Chondrocyte (in vitro differentiated cells): ENCODE data around the gene CELF3. TPM values are rescaled to one million over a fixed set of nuclear protein-coding genes. Genes with fewer than 3 reads are reported as not detected.

ENCODE experiments used
- DNase-seq: peaks from one replicate; pipeline ENCODE4 v3.0.0; 2021; ENCODE audit warnings: mixed read lengths, low spot score
- H3K27ac Mint-ChIP-seq: one replicate; pipeline ENCODE4 v1.8.0; 2021; ENCODE audit warnings: mild to moderate bottlenecking, moderate library complexity, mixed read lengths; ENCODE audit not compliant: unreplicated experiment
- H3K27me3 Mint-ChIP-seq: 2 replicates; pipeline ENCODE4 v1.8.0; 2021; ENCODE audit warnings: low read depth, mixed read lengths
- H3K36me3 Mint-ChIP-seq: 2 replicates; pipeline ENCODE4 v1.8.0; 2021; ENCODE audit warnings: low read depth, mixed read lengths
- H3K4me1 Mint-ChIP-seq: 2 replicates; pipeline ENCODE4 v1.8.0; 2021; ENCODE audit warnings: low read depth, mild to moderate bottlenecking, mixed read lengths
- H3K4me3 Mint-ChIP-seq: one replicate; pipeline ENCODE4 v1.8.0; 2021; ENCODE audit warnings: mild to moderate bottlenecking, moderate library complexity, mixed read lengths; ENCODE audit not compliant: unreplicated experiment
- H3K9me3 Mint-ChIP-seq: 2 replicates; pipeline ENCODE4 v1.8.0; 2021; ENCODE audit warnings: low read depth, mixed read lengths
- total RNA-seq: library from RNA; stranded (reverse); gene quantifications from 3 replicates; pipeline ENCODE4 v1.2.1, GENCODE V29; 2021
- TF ChIP-seq, protein P1 (sequence below): fragments of 200-600 bp; sonication (generic); IDR thresholded peaks from 2 replicates; pipeline ENCODE4 v1.5.0; 2021; ENCODE audit warnings: antibody characterized with exemption, mild to moderate bottlenecking, moderate library complexity

Gene CELF3
- total RNA-seq, 1 donor from 2014 or later, result not detected

DNA sequence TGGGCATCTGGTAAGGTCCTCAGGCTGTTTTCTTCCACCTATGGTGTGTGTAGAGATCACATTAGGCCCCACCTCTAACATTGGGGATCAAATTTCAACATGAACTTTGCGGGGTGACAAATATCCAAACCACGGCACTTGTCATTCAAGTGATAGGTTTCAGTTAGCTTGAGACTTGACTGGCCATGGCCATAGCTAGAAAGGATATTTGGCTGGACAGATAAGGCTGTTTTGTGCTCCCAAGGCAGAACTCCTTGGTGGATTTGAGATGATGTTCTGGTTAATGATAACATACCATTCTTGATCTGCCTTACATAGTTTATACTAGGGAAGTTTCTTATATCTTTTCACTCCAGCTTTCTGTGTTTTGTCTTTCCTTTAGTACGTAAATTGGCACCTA is 48.5 kb downstream of the CELF3 start:
- no peaks in the 10 kb centered on the region for H3K27me3 Mint-ChIP-seq
- no peak overlapping the region for H3K27ac Mint-ChIP-seq
- H3K4me1 Mint-ChIP-seq, result peaks cover 25% of the 10 kb centered on the region
- TF ChIP-seq, protein P1, sequence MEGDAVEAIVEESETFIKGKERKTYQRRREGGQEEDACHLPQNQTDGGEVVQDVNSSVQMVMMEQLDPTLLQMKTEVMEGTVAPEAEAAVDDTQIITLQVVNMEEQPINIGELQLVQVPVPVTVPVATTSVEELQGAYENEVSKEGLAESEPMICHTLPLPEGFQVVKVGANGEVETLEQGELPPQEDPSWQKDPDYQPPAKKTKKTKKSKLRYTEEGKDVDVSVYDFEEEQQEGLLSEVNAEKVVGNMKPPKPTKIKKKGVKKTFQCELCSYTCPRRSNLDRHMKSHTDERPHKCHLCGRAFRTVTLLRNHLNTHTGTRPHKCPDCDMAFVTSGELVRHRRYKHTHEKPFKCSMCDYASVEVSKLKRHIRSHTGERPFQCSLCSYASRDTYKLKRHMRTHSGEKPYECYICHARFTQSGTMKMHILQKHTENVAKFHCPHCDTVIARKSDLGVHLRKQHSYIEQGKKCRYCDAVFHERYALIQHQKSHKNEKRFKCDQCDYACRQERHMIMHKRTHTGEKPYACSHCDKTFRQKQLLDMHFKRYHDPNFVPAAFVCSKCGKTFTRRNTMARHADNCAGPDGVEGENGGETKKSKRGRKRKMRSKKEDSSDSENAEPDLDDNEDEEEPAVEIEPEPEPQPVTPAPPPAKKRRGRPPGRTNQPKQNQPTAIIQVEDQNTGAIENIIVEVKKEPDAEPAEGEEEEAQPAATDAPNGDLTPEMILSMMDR, result no peak
- H3K9me3 Mint-ChIP-seq, result peaks cover 16% of the 10 kb centered on the region
- H3K4me3 Mint-ChIP-seq, result no peak overlapping the region
- no peak for DNase-seq
- peaks cover 31% of the 10 kb centered on the region for H3K36me3 Mint-ChIP-seq

DNA sequence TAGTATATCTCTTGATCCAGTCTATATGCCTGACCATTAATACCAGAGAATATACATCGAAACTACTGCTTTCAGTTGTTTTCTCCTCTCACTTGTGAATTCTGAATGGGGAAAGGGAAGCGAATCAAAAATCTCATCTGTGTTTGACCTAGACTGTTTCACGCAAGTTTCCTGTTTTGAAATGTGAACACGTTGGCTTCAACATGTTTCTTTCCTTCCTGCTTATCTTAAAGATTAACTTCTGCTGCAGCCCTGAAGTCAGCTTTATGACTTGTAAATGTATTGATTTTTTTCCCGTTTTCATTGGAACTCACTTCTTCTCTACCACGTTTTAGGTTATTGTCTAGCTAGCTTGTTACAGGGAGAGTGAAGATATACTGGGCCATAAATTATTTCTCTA is 54.9 kb downstream of the CELF3 start:
- no peaks in the 10 kb centered on the region for H3K27me3 Mint-ChIP-seq
- no peaks in the 10 kb centered on the region for H3K9me3 Mint-ChIP-seq
- no peak for DNase-seq
- TF ChIP-seq, protein P1, result no peak
- no peak overlapping the region for H3K4me3 Mint-ChIP-seq
- H3K36me3 Mint-ChIP-seq, result peaks cover 16% of the 10 kb centered on the region
- H3K4me1 Mint-ChIP-seq, result peaks cover 21% of the 10 kb centered on the region
- H3K27ac Mint-ChIP-seq, result no peak overlapping the region

DNA sequence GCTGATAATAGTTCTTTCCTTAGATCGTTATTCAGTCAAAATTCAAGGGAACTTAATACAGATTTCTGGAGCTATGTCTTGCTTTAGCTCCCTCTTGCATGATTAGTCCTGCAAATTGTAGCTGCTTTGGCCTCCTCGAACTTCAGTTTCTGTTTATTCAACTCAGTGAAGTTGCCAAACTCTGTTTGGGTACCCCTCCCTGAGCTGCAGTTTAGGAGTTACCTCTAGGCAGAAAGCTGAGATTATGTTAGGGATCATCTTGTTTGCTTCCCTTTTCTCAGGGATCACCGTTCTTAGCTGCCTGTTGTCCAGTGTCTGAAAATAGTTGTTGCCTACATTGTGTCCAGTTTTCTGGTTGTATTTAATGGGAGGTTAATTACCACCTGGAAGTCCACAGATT is 61.2 kb downstream of the CELF3 start:
- Mint-ChIP-seq H3K9me3 (peaks cover 8% of the 10 kb centered on the region), H3K4me3 (no peak overlapping the region), H3K27ac (no peak overlapping the region), H3K4me1 (peaks cover 13% of the 10 kb centered on the region), H3K36me3 (peaks cover 14% of the 10 kb centered on the region), H3K27me3 (no peaks in the 10 kb centered on the region)
- TF ChIP-seq, protein P1, result no peak
- no peak for DNase-seq

DNA sequence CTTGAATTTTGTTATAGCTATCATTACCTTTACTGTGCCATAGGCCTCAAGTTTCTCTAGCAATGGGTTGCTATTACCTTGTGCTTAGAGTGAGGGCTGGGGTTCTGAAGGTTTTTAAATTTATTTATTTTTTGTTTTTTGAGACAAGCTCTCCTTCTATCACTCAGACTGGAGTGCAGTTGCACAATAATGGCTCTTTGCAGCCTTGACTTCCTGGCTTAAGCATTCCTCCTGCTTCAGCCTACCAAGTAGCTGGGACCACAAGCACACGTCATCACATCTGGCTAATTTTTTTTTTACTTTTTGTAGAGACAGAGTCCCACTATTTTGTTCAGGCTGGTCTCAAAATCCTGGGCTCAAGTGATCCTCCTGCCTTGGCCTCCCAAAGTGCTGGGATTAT is 63.2 kb downstream of the CELF3 start:
- Mint-ChIP-seq H3K4me3 (no peak overlapping the region), H3K27me3 (no peaks in the 10 kb centered on the region), H3K27ac (no peak overlapping the region), H3K9me3 (peaks cover 8% of the 10 kb centered on the region), H3K36me3 (peaks cover 11% of the 10 kb centered on the region), H3K4me1 (peaks cover 17% of the 10 kb centered on the region)
- no peak for DNase-seq
- TF ChIP-seq, protein P1, result no peak

Other genes with a start within 250 kb of the CELF3 start
- 0.95 to 1.2 TPM (median 1.0 TPM) in 3 replicates for gene CGN, start 205.4 kb downstream of the CELF3 start, total RNA-seq
- 15.2 to 33.0 TPM (median 30.5 TPM) in 3 replicates for gene TUFT1, start 176.5 kb downstream of the CELF3 start, total RNA-seq
- 39.0 to 39.5 TPM (median 39.3 TPM) in 3 replicates for gene SNX27, start 104.8 kb downstream of the CELF3 start, total RNA-seq
- gene RIIAD1, start 4.7 kb upstream of the CELF3 start, total RNA-seq, result not detected in 3 replicates
- gene MRPL9, start 46.7 kb upstream of the CELF3 start, total RNA-seq, result 48.3 to 58.2 TPM (median 55.5 TPM) in 3 replicates
- 4.7 to 6.8 TPM (median 6.4 TPM) in 3 replicates for gene TDRKH, start 73.7 kb upstream of the CELF3 start, total RNA-seq
- gene LINGO4, start 88.6 kb upstream of the CELF3 start, total RNA-seq, result not detected in 3 replicates
- not detected in 3 replicates for gene RORC, start 115.0 kb upstream of the CELF3 start, total RNA-seq
- not detected in 3 replicates for gene C2CD4D, start 123.0 kb upstream of the CELF3 start, total RNA-seq
- gene THEM5, start 136.9 kb upstream of the CELF3 start, total RNA-seq, result not detected in 3 replicates
- 6.9 to 12.5 TPM (median 7.0 TPM) in 3 replicates for gene THEM4, start 192.7 kb upstream of the CELF3 start, total RNA-seq